Nephron progenitor cell (in vitro differentiated cells): Measurements from ENCODE around the gene ITCH.

Source experiments
- DNase-seq: peaks from one replicate; pipeline ENCODE4 v3.0.0; 2021
- H3K27ac Mint-ChIP-seq: 2 replicates; pipeline ENCODE4 v1.8.0; 2021; ENCODE audit warnings: mild to moderate bottlenecking, moderate library complexity, mixed read lengths
- H3K27me3 Mint-ChIP-seq: 2 replicates; pipeline ENCODE4 v1.8.0; 2021; ENCODE audit warnings: mild to moderate bottlenecking, low read depth, mixed read lengths; ENCODE audit not compliant: poor library complexity
- H3K36me3 Mint-ChIP-seq: 2 replicates; pipeline ENCODE4 v1.8.0; 2021; ENCODE audit warnings: low read depth, mixed read lengths
- H3K4me1 Mint-ChIP-seq: 2 replicates; pipeline ENCODE4 v1.8.0; 2021; ENCODE audit warnings: mixed read lengths
- H3K4me3 Mint-ChIP-seq: 2 replicates; pipeline ENCODE4 v1.8.0; 2021; ENCODE audit warnings: mild to moderate bottlenecking, moderate library complexity, mixed read lengths
- H3K9me3 Mint-ChIP-seq: 2 replicates; pipeline ENCODE4 v1.8.0; 2021; ENCODE audit warnings: mild to moderate bottlenecking, moderate library complexity, mixed read lengths
- TF ChIP-seq, protein P1 (sequence below): fragments of 200-600 bp; sonication (generic); IDR thresholded peaks from 2 replicates; pipeline ENCODE4 v1.5.0; 2021; ENCODE audit warnings: antibody characterized with exemption

ITCH gene

DNA sequence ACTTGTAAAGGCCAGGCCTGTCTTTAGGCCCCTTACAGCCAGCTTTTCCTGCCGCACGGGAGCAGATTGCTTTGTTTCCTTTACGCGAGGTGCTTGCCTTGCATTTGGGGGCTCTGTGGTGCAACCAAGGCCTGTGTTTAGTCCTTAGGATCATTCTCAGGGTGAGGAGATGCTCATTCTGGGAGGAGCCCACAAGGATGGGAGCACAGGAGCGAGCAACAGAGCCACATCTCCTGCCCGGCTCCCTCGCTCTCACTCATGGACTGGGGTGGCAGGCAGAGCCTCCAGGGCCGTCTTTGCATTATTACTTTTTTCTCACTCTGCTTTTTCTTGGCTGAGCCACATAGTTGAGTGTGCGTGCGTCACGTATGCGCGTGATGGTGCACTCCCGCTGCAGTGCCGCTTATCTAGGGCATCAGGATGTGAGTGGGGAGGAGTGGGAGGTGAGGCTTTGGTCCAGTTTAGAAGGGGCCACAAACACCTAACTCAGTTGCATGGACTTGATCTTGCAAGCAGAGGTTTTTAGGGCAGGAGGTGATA lies 172.3 kb downstream of the ITCH start:
- Mint-ChIP-seq H3K9me3 (no peaks in the 10 kb centered on the region), H3K27me3 (no peaks in the 10 kb centered on the region), H3K27ac (peak overlapping the region; percentile 92), H3K36me3 (peaks cover 53% of the 10 kb centered on the region), H3K4me1 (peaks cover 5% of the 10 kb centered on the region), H3K4me3 (no peak overlapping the region)
- TF ChIP-seq, protein P1, sequence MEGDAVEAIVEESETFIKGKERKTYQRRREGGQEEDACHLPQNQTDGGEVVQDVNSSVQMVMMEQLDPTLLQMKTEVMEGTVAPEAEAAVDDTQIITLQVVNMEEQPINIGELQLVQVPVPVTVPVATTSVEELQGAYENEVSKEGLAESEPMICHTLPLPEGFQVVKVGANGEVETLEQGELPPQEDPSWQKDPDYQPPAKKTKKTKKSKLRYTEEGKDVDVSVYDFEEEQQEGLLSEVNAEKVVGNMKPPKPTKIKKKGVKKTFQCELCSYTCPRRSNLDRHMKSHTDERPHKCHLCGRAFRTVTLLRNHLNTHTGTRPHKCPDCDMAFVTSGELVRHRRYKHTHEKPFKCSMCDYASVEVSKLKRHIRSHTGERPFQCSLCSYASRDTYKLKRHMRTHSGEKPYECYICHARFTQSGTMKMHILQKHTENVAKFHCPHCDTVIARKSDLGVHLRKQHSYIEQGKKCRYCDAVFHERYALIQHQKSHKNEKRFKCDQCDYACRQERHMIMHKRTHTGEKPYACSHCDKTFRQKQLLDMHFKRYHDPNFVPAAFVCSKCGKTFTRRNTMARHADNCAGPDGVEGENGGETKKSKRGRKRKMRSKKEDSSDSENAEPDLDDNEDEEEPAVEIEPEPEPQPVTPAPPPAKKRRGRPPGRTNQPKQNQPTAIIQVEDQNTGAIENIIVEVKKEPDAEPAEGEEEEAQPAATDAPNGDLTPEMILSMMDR = no peak
- DNase-seq = no peak

- TF ChIP-seq, protein P1 = no peak
- Mint-ChIP-seq H3K27ac (peak overlapping the region; percentile 92), H3K4me1 (peaks cover 5% of the 10 kb centered on the region), H3K4me3 (no peak overlapping the region), H3K36me3 (peaks cover 53% of the 10 kb centered on the region), H3K9me3 (no peaks in the 10 kb centered on the region), H3K27me3 (no peaks in the 10 kb centered on the region)
- DNase-seq = no peak
Observed at GRCh38 chr20:34535857-34536256, 172.8 kb downstream of the ITCH start.

DNA sequence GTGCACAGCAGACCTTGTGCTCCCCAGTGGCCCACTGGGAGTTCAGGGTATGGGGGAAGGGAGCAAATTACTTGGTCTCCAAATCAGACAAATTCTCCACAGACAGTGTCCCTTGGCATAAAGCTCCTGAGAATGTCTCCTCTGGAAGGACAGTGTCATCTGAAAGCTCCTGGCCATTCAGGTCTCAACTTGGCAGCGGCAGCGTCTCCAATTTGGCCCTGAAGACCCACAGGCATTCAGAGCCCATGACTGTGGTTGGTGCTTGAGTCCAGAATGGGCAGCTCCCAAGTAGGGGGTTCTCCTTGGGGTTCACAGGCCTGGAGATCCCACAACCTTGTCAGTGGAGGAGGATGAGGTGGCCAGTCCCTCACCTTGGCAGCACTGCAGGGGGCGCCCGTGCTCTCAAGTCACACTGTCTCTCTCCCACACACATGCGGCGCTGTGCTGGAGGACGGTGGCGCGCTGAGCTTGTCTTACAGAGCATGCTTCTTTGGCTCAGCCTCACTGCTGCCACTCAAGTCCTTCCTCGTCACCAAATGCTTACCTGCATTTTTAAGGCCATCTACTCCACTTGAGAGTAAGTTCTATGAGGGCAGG lies 173.8 kb downstream of the ITCH start:
- Mint-ChIP-seq H3K36me3 (peaks cover 54% of the 10 kb centered on the region), H3K4me3 (no peak overlapping the region), H3K27ac (no peak overlapping the region), H3K9me3 (no peaks in the 10 kb centered on the region), H3K27me3 (no peaks in the 10 kb centered on the region), H3K4me1 (no peaks in the 10 kb centered on the region)
- TF ChIP-seq, protein P1 = peak; percentile 31
- DNase-seq = peak; percentile 59

DNA sequence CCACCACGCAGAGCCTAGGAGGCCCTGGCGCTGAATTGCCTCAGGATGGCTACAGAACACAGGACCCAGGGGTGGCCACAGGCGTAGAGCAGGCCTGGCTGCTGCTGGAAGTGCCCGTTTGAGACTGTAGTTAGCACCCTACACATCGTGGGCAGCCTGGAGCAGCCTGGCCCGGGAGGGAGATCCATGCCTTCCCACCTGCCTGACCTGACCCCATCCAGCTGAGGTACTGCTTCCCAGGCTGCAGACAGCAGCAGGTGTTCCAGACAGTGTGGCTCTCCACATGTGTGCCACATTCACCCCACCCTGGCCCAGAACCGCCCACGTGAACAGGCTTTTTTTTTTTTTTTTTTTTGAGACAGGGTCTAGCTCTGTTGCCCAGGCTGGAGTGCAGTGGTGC lies 174.6 kb downstream of the ITCH start:
- Mint-ChIP-seq H3K4me1 (no peaks in the 10 kb centered on the region), H3K4me3 (no peak overlapping the region), H3K27ac (no peak overlapping the region), H3K27me3 (no peaks in the 10 kb centered on the region), H3K36me3 (peaks cover 54% of the 10 kb centered on the region), H3K9me3 (no peaks in the 10 kb centered on the region)
- DNase-seq = no peak
- TF ChIP-seq, protein P1 = no peak

- no peak overlapping the region for H3K4me3 Mint-ChIP-seq
- peaks cover under 1% of the 10 kb centered on the region for H3K27me3 Mint-ChIP-seq
- H3K4me1 Mint-ChIP-seq = peaks cover 6% of the 10 kb centered on the region
- no peak overlapping the region for H3K27ac Mint-ChIP-seq
- H3K9me3 Mint-ChIP-seq = no peaks in the 10 kb centered on the region
- DNase-seq = peak; percentile 59
- TF ChIP-seq, protein P1 = peak; percentile 71
- peaks cover 54% of the 10 kb centered on the region for H3K36me3 Mint-ChIP-seq
Observed at GRCh38 chr20:34538671-34539123, 175.6 kb downstream of the ITCH start.

DNA sequence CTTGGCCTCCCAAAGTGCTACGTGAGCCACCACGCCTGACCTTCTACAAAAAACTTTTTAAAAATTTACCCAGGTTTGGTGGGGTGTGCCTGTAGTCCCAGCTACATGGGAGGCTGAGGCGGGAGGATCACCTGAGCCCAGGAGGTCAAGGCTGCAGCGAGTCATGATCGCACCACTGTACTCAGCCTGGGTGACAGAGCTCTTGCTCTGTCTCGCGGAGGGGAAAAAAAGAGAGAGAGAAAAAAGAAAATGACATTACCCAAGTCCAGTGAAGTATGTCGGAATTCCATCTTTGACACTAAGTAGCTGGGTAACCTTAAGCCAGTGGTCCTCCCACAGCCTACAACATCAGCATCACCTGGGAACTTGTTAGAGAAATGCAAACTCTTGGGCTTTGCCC lies 176.7 kb downstream of the ITCH start:
- Mint-ChIP-seq H3K4me3 (no peak overlapping the region), H3K27ac (no peak overlapping the region), H3K4me1 (peaks cover 16% of the 10 kb centered on the region), H3K36me3 (peaks cover 46% of the 10 kb centered on the region), H3K9me3 (no peaks in the 10 kb centered on the region), H3K27me3 (peaks cover 6% of the 10 kb centered on the region)
- no peak for DNase-seq
- TF ChIP-seq, protein P1 = no peak
